Measurements from ENCODE around the gene MYCBPAP. TPM values are rescaled to one million over a fixed set of nuclear protein-coding genes. Genes with fewer than 3 reads are reported as not detected.
A peak's percentile ranks its signal among the peaks of the same experiment; 100 is the strongest.

Gene MYCBPAP
- total RNA-seq, 1 donor from 2014 or later: 1.3 TPM

- H3K4me1 ChIP-seq: peaks cover 1% of the 10 kb centered on the region
- DNase-seq (no peak), ATAC-seq (peak; percentile 15)
- no peaks in the 10 kb centered on the region for H3K36me3 ChIP-seq
- no peak overlapping the region for H3K4me3 ChIP-seq
- H3K9me3 ChIP-seq: no peaks in the 10 kb centered on the region
- no peak for TF ChIP-seq CTCF (IDR thresholded peaks at IDR 0.05)
- intact Hi-C loops (cut with DNase I): no loop called here
- peaks cover 13% of the 10 kb centered on the region for H3K27me3 ChIP-seq
- H3K27ac ChIP-seq: no peak overlapping the region
These were observed 19.0 kb downstream of the MYCBPAP start for GRCh38 chr17:50527155-50527762.

- TF ChIP-seq CTCF (IDR thresholded peaks at IDR 0.05): no peak
- no peak for ATAC-seq
These were observed 19.8 kb downstream of the MYCBPAP start for GRCh38 chr17:50527949-50528474.

GRCh38 chr17:50529849-50530248, 21.6 kb downstream of the MYCBPAP start:
- DNase-seq: no peak
- H3K9me3 ChIP-seq: no peaks in the 10 kb centered on the region
- TF ChIP-seq CTCF (IDR thresholded peaks at IDR 0.05): no peak
- no peaks in the 10 kb centered on the region for H3K36me3 ChIP-seq
- H3K27ac ChIP-seq: no peak overlapping the region
- no peak overlapping the region for H3K4me3 ChIP-seq
- ATAC-seq: no peak
- H3K4me1 ChIP-seq: peaks cover 17% of the 10 kb centered on the region
- intact Hi-C loops (cut with DNase I): no loop called here
- H3K27me3 ChIP-seq: peaks cover 25% of the 10 kb centered on the region

More at GRCh38 chr17:50527949-50528474, 19.8 kb downstream of the MYCBPAP start:
- DNase-seq: no peak
- no peaks in the 10 kb centered on the region for H3K9me3 ChIP-seq
- intact Hi-C loops (cut with DNase I): no loop called here
- no peaks in the 10 kb centered on the region for H3K36me3 ChIP-seq
- no peak overlapping the region for H3K4me3 ChIP-seq
- H3K4me1 ChIP-seq: peaks cover 8% of the 10 kb centered on the region
- H3K27ac ChIP-seq: no peak overlapping the region
- H3K27me3 ChIP-seq: peaks cover 20% of the 10 kb centered on the region

GRCh38 chr17:50531428-50532025, 23.3 kb downstream of the MYCBPAP start:
- Histone ChIP-seq H3K36me3 (no peaks in the 10 kb centered on the region), H3K4me1 (peaks cover 17% of the 10 kb centered on the region), H3K9me3 (no peaks in the 10 kb centered on the region), H3K27ac (no peak overlapping the region), H3K4me3 (no peak overlapping the region), H3K27me3 (peaks cover 25% of the 10 kb centered on the region)
- intact Hi-C loops (cut with DNase I): no loop called here
- no peak for TF ChIP-seq CTCF (IDR thresholded peaks at IDR 0.05)
- ATAC-seq: no peak
- DNase-seq: no peak

- no peak within 1 kb of the TSS for H3K4me3 ChIP-seq
- no peaks in the 10 kb centered on the region for H3K36me3 ChIP-seq
- TF ChIP-seq CTCF (IDR thresholded peaks at IDR 0.05): no peak
- DNase-seq (peak; percentile 85), ATAC-seq (peak; percentile 69)
- H3K27ac ChIP-seq: no peak within 1 kb of the TSS
- H3K4me1 ChIP-seq: peaks cover 17% of the 10 kb centered on the region
- intact Hi-C loops (cut with DNase I): no loop called here
- no peaks in the 10 kb centered on the region for H3K9me3 ChIP-seq
- H3K27me3 ChIP-seq: peaks cover 25% of the 10 kb centered on the region
These were observed 24.3 kb downstream of the MYCBPAP start, which contains the start of gene EPN3 for GRCh38 chr17:50532452-50533024. TSS of gene EPN3 (plus strand) at chr17:50532735. CDS start at chr17:50536557, 3,822 bp downstream.

All from upper lobe of right lung (tissue), 1 donor.